Upper lobe of right lung (tissue), 1 donor: ENCODE results near the gene PCDHGC3. TPM values are rescaled to one million over a fixed set of nuclear protein-coding genes. Genes with fewer than 3 reads are reported as not detected.
A peak's percentile ranks its signal among the peaks of the same experiment; 100 is the strongest.

ENCODE experiments used
- ATAC-seq: fragments of 200-7000 bp; cut with Tn5 transposase; one replicate; pipeline ENCODE4 v1.9.1; 2020; ENCODE audit warnings: mild to moderate bottlenecking, moderate library complexity
- DNase-seq: peaks from one replicate; pipeline ENCODE4 v3.0.0-alpha.2; 2020
- H3K27ac ChIP-seq: fragments of 200-600 bp; one replicate; pipeline ENCODE4 v1.8.0; 2022
- H3K27me3 ChIP-seq: fragments of 200-600 bp; one replicate; pipeline ENCODE4 v1.8.0; 2022; ENCODE audit warnings: mild to moderate bottlenecking
- H3K36me3 ChIP-seq: fragments of 200-600 bp; one replicate; pipeline ENCODE4 v1.8.0; 2022
- H3K4me1 ChIP-seq: fragments of 200-600 bp; one replicate; pipeline ENCODE4 v1.8.0; 2022
- H3K4me3 ChIP-seq: fragments of 200-600 bp; one replicate; pipeline ENCODE4 v1.8.0; 2022; ENCODE audit warnings: mild to moderate bottlenecking
- H3K9me3 ChIP-seq: fragments of 200-600 bp; one replicate; pipeline ENCODE4 v1.8.0; 2022
- intact Hi-C: fragments of 100-400 bp; cut with DNase I; formaldehyde crosslinking; loops from one replicate; pipeline ENCODE4 v1.11.0; 2022
- total RNA-seq: library from RNA; stranded (reverse); fragmentation: NEBNext Ultra II Directional; extraction: Animal tissue kit (Norgen Biotek cat#: 25700); gene quantifications from one replicate; pipeline ENCODE4 v1.2.1, GENCODE V29; 2021
- TF ChIP-seq, protein P1 (sequence below): fragments of 200-600 bp; IDR thresholded peaks from one replicate; pipeline ENCODE4 v1.8.0; 2022; ENCODE audit warnings: antibody characterized with exemption
- donor health status: DM: no; HTN: yes; CAD: no; lungs with severe emphysema.

The PCDHGC3 gene
- total RNA-seq, 1 donor from 2014 or later, result 109 TPM

DNA sequence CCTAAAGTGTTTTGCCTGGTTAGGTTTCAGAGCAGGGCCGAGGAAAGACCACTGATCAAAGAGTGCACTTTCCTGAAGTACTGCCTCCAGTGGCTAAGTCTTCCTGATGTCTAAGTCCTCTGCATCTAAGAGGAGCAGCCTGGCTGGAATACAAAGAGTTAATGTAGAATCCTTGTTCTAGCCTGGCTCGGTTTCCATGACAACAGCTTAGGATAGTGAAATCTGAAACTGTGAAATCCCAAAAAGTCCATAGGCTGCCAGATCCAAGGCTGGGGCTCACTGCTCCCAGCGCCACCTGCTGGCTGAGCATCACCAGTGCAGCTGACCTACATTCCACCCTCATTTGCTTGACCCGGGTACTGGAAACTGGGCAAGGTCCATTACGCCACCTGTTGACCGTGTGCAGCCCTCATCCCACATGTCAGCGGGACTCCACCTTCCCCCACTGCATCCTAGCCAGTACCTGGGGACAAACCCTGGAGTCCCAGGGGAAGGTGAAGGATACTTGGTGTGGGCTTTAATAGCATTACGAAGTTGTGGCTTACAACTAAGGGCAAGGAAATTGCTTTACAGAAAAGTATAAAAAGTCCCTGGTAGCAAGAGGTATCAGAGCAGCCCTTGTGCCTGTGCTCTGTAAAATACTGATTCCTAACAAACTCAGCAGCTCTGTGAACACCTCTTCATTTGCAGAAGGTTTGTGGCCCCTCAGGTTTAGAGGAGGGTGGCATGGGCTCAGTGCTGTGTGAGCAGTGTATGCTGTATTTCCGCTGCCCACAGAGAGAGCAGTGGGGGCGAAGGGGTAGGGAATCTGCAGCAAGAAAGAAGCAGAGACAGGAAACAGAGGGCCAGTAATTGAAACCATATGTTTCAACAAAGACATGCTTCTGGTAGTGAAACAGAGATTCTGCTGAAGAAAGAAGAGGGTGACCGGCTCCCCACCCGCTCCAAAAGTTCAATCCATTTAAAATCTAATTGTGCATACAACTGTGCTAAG, 49.1 kb downstream of the PCDHGC3 start:
- peak overlapping the region; percentile 70 for H3K27ac ChIP-seq
- H3K4me1 ChIP-seq, result peaks cover 72% of the 10 kb centered on the region

DNA sequence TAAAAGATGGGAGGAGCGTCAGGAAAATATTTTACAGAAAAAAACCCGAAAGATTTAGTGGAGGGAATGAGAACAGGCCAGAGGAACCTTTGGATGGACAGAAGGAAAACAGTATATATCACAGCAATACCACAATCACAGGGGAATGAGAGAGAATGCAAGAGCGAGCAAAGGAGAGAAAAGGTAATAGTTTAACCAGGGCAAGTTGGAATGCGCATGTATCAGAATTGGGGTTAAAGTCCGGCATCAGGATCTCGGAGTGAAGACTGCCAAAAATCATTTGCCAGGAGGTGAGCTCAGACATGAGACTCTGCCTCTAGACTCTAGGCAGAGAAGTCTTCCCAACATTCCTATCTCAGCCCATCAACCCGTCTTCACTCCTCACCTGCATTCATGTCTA, 49.9 kb downstream of the PCDHGC3 start:
- TF ChIP-seq, protein P1, sequence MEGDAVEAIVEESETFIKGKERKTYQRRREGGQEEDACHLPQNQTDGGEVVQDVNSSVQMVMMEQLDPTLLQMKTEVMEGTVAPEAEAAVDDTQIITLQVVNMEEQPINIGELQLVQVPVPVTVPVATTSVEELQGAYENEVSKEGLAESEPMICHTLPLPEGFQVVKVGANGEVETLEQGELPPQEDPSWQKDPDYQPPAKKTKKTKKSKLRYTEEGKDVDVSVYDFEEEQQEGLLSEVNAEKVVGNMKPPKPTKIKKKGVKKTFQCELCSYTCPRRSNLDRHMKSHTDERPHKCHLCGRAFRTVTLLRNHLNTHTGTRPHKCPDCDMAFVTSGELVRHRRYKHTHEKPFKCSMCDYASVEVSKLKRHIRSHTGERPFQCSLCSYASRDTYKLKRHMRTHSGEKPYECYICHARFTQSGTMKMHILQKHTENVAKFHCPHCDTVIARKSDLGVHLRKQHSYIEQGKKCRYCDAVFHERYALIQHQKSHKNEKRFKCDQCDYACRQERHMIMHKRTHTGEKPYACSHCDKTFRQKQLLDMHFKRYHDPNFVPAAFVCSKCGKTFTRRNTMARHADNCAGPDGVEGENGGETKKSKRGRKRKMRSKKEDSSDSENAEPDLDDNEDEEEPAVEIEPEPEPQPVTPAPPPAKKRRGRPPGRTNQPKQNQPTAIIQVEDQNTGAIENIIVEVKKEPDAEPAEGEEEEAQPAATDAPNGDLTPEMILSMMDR, result no peak
- Histone ChIP-seq H3K36me3 (peaks cover 64% of the 10 kb centered on the region), H3K9me3 (no peaks in the 10 kb centered on the region), H3K27me3 (no peaks in the 10 kb centered on the region), H3K4me1 (peaks cover 69% of the 10 kb centered on the region), H3K27ac (peak overlapping the region; percentile 70), H3K4me3 (no peak overlapping the region)
- intact Hi-C loops, result no loop called here
- DNase-seq (no peak), ATAC-seq (no peak)

More for the DNA sequence above, 49.1 kb downstream of the PCDHGC3 start:
- Histone ChIP-seq H3K4me3 (no peak overlapping the region), H3K27me3 (no peaks in the 10 kb centered on the region), H3K9me3 (no peaks in the 10 kb centered on the region), H3K36me3 (peaks cover 67% of the 10 kb centered on the region)
- TF ChIP-seq, protein P1, result peak; percentile 99
- intact Hi-C loops, result no loop called here
- peak; percentile 89 for DNase-seq
- ATAC-seq, result peak; percentile 96

DNA sequence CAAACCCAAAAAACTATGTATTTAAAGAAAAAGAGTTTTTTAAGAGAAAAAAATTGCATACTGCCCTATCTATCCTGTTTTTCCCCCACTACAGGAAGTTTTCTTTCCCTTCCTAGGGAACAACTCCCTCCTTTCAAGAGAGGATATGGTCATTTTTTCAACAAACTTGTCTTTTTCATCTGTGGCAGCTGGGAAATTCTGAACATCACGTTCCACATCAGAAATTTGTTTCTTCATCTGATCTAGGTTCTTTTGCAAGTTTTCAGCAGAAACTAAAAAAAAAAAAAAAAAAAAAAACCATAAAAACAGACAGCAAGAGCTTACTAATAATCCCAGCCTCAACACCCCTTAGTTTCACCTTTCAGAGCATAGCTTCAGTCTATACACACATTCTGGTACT, 51.7 kb downstream of the PCDHGC3 start:
- Histone ChIP-seq H3K4me1 (peaks cover 51% of the 10 kb centered on the region), H3K27me3 (no peaks in the 10 kb centered on the region), H3K9me3 (no peaks in the 10 kb centered on the region), H3K4me3 (no peak overlapping the region), H3K27ac (peak overlapping the region; percentile 77), H3K36me3 (peaks cover 74% of the 10 kb centered on the region)
- ATAC-seq (no peak), DNase-seq (no peak)
- TF ChIP-seq, protein P1, result no peak
- intact Hi-C loops, result no loop called here

Other genes with a start within 250 kb of the PCDHGC3 start
- 2.5 TPM for gene PCDHB15, start 230.6 kb upstream of the PCDHGC3 start, total RNA-seq
- 0.64 TPM for gene SLC25A2, start 171.9 kb upstream of the PCDHGC3 start, total RNA-seq
- 60.4 TPM for gene TAF7, start 155.2 kb upstream of the PCDHGC3 start, total RNA-seq
- gene PCDHGA1, start 145.5 kb upstream of the PCDHGC3 start, total RNA-seq, result 0.46 TPM
- gene PCDHGA2, start 137.2 kb upstream of the PCDHGC3 start, total RNA-seq, result 2.5 TPM
- 1.7 TPM for gene PCDHGA3, start 132.1 kb upstream of the PCDHGC3 start, total RNA-seq
- 2.0 TPM for gene PCDHGB1, start 125.9 kb upstream of the PCDHGC3 start, total RNA-seq
- gene PCDHGA4, start 120.9 kb upstream of the PCDHGC3 start, total RNA-seq, result 3.9 TPM
- gene PCDHGB2, start 116.0 kb upstream of the PCDHGC3 start, total RNA-seq, result 3.8 TPM
- gene PCDHGA5, start 111.8 kb upstream of the PCDHGC3 start, total RNA-seq, result 3.5 TPM
- gene PCDHGB3, start 105.7 kb upstream of the PCDHGC3 start, total RNA-seq, result 2.6 TPM
- gene PCDHGA6, start 102.1 kb upstream of the PCDHGC3 start, total RNA-seq, result 3.9 TPM
- 2.5 TPM for gene PCDHGA7, start 93.2 kb upstream of the PCDHGC3 start, total RNA-seq
- gene PCDHGB4, start 88.3 kb upstream of the PCDHGC3 start, total RNA-seq, result 4.2 TPM
- gene PCDHGA8, start 83.3 kb upstream of the PCDHGC3 start, total RNA-seq, result 1.2 TPM
- 11.0 TPM for gene PCDHGB5, start 78.0 kb upstream of the PCDHGC3 start, total RNA-seq
- gene PCDHGA9, start 73.2 kb upstream of the PCDHGC3 start, total RNA-seq, result 5.4 TPM
- 7.5 TPM for gene PCDHGB6, start 67.9 kb upstream of the PCDHGC3 start, total RNA-seq
- 6.2 TPM for gene PCDHGA10, start 63.0 kb upstream of the PCDHGC3 start, total RNA-seq
- 15.4 TPM for gene PCDHGB7, start 58.3 kb upstream of the PCDHGC3 start, total RNA-seq
- 2.6 TPM for gene PCDHGA11, start 54.9 kb upstream of the PCDHGC3 start, total RNA-seq
- 7.6 TPM for gene PCDHGA12, start 45.5 kb upstream of the PCDHGC3 start, total RNA-seq
- 1.8 TPM for gene PCDHGC4, start 9.1 kb downstream of the PCDHGC3 start, total RNA-seq
- 1.4 TPM for gene PCDHGC5, start 13.1 kb downstream of the PCDHGC3 start, total RNA-seq
- gene DIAPH1, start 143.0 kb downstream of the PCDHGC3 start, total RNA-seq, result 118 TPM
- 42.1 TPM for gene HDAC3, start 160.9 kb downstream of the PCDHGC3 start, total RNA-seq
- 6.1 TPM for gene RELL2, start 161.0 kb downstream of the PCDHGC3 start, total RNA-seq
- gene FCHSD1, start 175.5 kb downstream of the PCDHGC3 start, total RNA-seq, result 13.6 TPM
- gene ARAP3, start 206.3 kb downstream of the PCDHGC3 start, total RNA-seq, result 42.4 TPM